ENCODE results near the gene POLR3A. TPM values are rescaled to one million over a fixed set of nuclear protein-coding genes. Genes with fewer than 3 reads are reported as not detected.

Gene POLR3A
- total RNA-seq, 1 experiment from 2014 or later, result 38.0 TPM

- H3K4me1 ChIP-seq (ENCODE audit: insufficient read depth, low read length), result no peaks in the 10 kb centered on the region
- TF ChIP-seq, protein P1, sequence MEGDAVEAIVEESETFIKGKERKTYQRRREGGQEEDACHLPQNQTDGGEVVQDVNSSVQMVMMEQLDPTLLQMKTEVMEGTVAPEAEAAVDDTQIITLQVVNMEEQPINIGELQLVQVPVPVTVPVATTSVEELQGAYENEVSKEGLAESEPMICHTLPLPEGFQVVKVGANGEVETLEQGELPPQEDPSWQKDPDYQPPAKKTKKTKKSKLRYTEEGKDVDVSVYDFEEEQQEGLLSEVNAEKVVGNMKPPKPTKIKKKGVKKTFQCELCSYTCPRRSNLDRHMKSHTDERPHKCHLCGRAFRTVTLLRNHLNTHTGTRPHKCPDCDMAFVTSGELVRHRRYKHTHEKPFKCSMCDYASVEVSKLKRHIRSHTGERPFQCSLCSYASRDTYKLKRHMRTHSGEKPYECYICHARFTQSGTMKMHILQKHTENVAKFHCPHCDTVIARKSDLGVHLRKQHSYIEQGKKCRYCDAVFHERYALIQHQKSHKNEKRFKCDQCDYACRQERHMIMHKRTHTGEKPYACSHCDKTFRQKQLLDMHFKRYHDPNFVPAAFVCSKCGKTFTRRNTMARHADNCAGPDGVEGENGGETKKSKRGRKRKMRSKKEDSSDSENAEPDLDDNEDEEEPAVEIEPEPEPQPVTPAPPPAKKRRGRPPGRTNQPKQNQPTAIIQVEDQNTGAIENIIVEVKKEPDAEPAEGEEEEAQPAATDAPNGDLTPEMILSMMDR (conservative IDR thresholded peaks at IDR 0.05), result no peak
- H3K9me3 ChIP-seq (ENCODE audit: control insufficient read depth, low read depth, low read length), result no peaks in the 10 kb centered on the region
- H3K27me3 Mint-ChIP-seq (ENCODE audit: low read depth), result no peaks in the 10 kb centered on the region
- H3K4me3 Mint-ChIP-seq, result no peak overlapping the region
- no peak overlapping the region for H2BK5ac ChIP-seq (ENCODE audit: insufficient read length, low read length)
- no peaks in the 10 kb centered on the region for H3K9me3 Mint-ChIP-seq
- no peak overlapping the region for H2BK20ac ChIP-seq (ENCODE audit: low read depth, low read length, poor library complexity, severe bottlenecking)
- no peak overlapping the region for H2BK120ac ChIP-seq (ENCODE audit: low read depth, low read length, poor library complexity, severe bottlenecking)
- no peak overlapping the region for H4K8ac ChIP-seq (replicated peaks; ENCODE audit: insufficient read length, low read depth, low read length)
- no peak overlapping the region for H3T11ph ChIP-seq (ENCODE audit: low read length)
- peak overlapping the region in 1 of 3 experiments; percentile 61; a peak in 3 of 7 replicates for H3K27ac Mint-ChIP-seq
- no peak for DNase-seq
- no peak overlapping the region for H3K4ac ChIP-seq (ENCODE audit: low read depth, low read length)
- H2AK5ac ChIP-seq (ENCODE audit: insufficient read length, low read length), result no peak overlapping the region
- peaks cover 34 to 79% (median 63%) of the 10 kb centered on the region in 3 experiments; a peak in 6 of 7 replicates for H3K36me3 Mint-ChIP-seq (ENCODE audit: insufficient read depth in 1 of 3, low read depth in 3 of 3)
- H3K4me1 Mint-ChIP-seq, result peaks cover 13 to 18% of the 10 kb centered on the region in 2 experiments
- no peak overlapping the region for H4K91ac ChIP-seq (ENCODE audit: insufficient read length, low read depth, low read length)
- H3K4me2 ChIP-seq (ENCODE audit: insufficient read depth, insufficient read length, low read length), result no peak overlapping the region
- WGBS (ENCODE audit: extremely low coverage, insufficient read length, low lambda C conversion rate), result no CpG with 5 or more reads among the region's 3 CpGs
- no peaks in the 10 kb centered on the region for H4K20me1 ChIP-seq (ENCODE audit: control insufficient read depth, insufficient read depth, insufficient read length)
- H3K79me2 ChIP-seq (ENCODE audit: insufficient read depth, low read length), result no peaks in the 10 kb centered on the region
- no peak overlapping the region for H3K23ac ChIP-seq (ENCODE audit: insufficient read length, low read depth, low read length)
- no peak overlapping the region for H4K5ac ChIP-seq (ENCODE audit: insufficient read length, low read depth, low read length)
- H3K14ac ChIP-seq (ENCODE audit: insufficient read depth, low read length), result no peak overlapping the region
- no peaks in the 10 kb centered on the region for H3K23me2 ChIP-seq (ENCODE audit: insufficient read length, low read depth, low read length, poor library complexity, severe bottlenecking)
- H3K27me3 ChIP-seq (ENCODE audit: insufficient read depth, low read length), result no peaks in the 10 kb centered on the region
- no peak overlapping the region for H3K56ac ChIP-seq (ENCODE audit: insufficient read length, low read depth, low read length)
- H2AFZ ChIP-seq (ENCODE audit: low read length), result no peak overlapping the region
- no peak overlapping the region for H2BK12ac ChIP-seq (ENCODE audit: insufficient read length, low read depth, low read length)
- no peaks in the 10 kb centered on the region for H3K79me1 ChIP-seq (ENCODE audit: insufficient read depth, low read depth, low read length, poor library complexity, severe bottlenecking)
- H3K27ac ChIP-seq (ENCODE audit: insufficient read length, low read depth, low read length), result no peak overlapping the region
- no peak overlapping the region for H3K9ac ChIP-seq (ENCODE audit: extremely low read depth, insufficient read length, low read length)
- no peak overlapping the region for H3K18ac ChIP-seq (ENCODE audit: insufficient read length, low read depth, low read length)
- no peak overlapping the region for H2BK15ac ChIP-seq (ENCODE audit: low read depth, low read length)
Observed at GRCh38 chr10:77993620-77994019, 35.7 kb downstream of the POLR3A start.
